MM.1S (cell line): Measurements from ENCODE around the gene PIEZO2.

Source experiments
- DNase-seq: peaks from one replicate; pipeline ENCODE4 v3.0.0-alpha.2; 2015
- H2AFZ ChIP-seq: fragments of 300-600 bp; sonication (generic); 2 replicates; pipeline ENCODE4 v1.6.0; 2016; ENCODE audit warnings: antibody characterized with exemption, low read length
- H3F3A ChIP-seq: fragments of 300-600 bp; sonication (generic); 2 replicates; pipeline ENCODE4 v1.6.1; 2016; ENCODE audit warnings: mild to moderate bottlenecking, antibody characterized with exemption, low read length, moderate library complexity, mixed read lengths; ENCODE audit not compliant: insufficient read depth
- H3K27ac ChIP-seq: fragments of 300-600 bp; sonication (generic); 2 replicates; pipeline ENCODE4 v1.5.1; 2016; ENCODE audit warnings: mild to moderate bottlenecking, low read length
- H3K27me3 ChIP-seq: fragments of 300-600 bp; sonication (generic); replicated peaks from 2 replicates; pipeline ENCODE4 v1.6.0; 2016; ENCODE audit warnings: low read length; ENCODE audit not compliant: insufficient read depth
- H3K36me3 ChIP-seq: fragments of 300-600 bp; sonication (generic); replicated peaks from 2 replicates; pipeline ENCODE4 v1.6.1; 2016; ENCODE audit warnings: mild to moderate bottlenecking, low read length, mixed read lengths; ENCODE audit not compliant: insufficient read depth
- H3K4me1 ChIP-seq: fragments of 300-600 bp; sonication (generic); 2 replicates; pipeline ENCODE4 v1.6.1; 2016; ENCODE audit warnings: low read length, mixed read lengths
- H3K4me2 ChIP-seq: fragments of 300-600 bp; sonication (generic); 2 replicates; pipeline ENCODE4 v1.6.0; 2016; ENCODE audit warnings: low read depth, low read length
- H3K4me3 ChIP-seq: fragments of 300-600 bp; sonication (generic); 2 replicates; pipeline ENCODE4 v1.5.1; 2016; ENCODE audit warnings: low read length, mixed read lengths
- H3K79me2 ChIP-seq: fragments of 300-600 bp; sonication (generic); 2 replicates; pipeline ENCODE4 v1.6.1; 2016; ENCODE audit warnings: mixed run types, low read length, mixed read lengths
- H3K9ac ChIP-seq: fragments of 300-600 bp; sonication (generic); 2 replicates; pipeline ENCODE4 v1.6.1; 2016; ENCODE audit warnings: low read length, mixed read lengths
- H3K9me2 ChIP-seq: fragments of 300-600 bp; sonication (generic); replicated peaks from 2 replicates; pipeline ENCODE4 v1.6.1; 2016; ENCODE audit warnings: mild to moderate bottlenecking, low read length, mixed read lengths; ENCODE audit not compliant: insufficient read depth
- H3K9me3 ChIP-seq: fragments of 300-600 bp; sonication (generic); replicated peaks from 2 replicates; pipeline ENCODE4 v1.6.1; 2016; ENCODE audit warnings: mild to moderate bottlenecking, low read length, mixed read lengths; ENCODE audit not compliant: insufficient read depth
- H4K20me1 ChIP-seq: fragments of 300-600 bp; sonication (generic); 2 replicates; pipeline ENCODE4 v1.6.1; 2016; ENCODE audit warnings: mild to moderate bottlenecking, low read length, moderate library complexity, mixed read lengths; ENCODE audit not compliant: insufficient read depth
- CTCF ChIP-seq: fragments of 300-600 bp; sonication (generic); IDR thresholded peaks from 2 replicates; pipeline ENCODE4 v1.5.1; 2016; ENCODE audit warnings: antibody characterized with exemption, low read length, mixed read lengths
- EZH2 ChIP-seq: fragments of 300-600 bp; sonication (generic); optimal IDR thresholded peaks from 2 replicates; pipeline ENCODE3; 2017; ENCODE audit warnings: low read depth, mild to moderate bottlenecking, antibody characterized with exemption, low read length, mixed read lengths
- EZH2phosphoT487 ChIP-seq: fragments of 300-600 bp; sonication (generic); IDR thresholded peaks from 2 replicates; pipeline ENCODE4 v1.6.1; 2018; ENCODE audit warnings: antibody characterized with exemption, low read length

The PIEZO2 gene

DNA sequence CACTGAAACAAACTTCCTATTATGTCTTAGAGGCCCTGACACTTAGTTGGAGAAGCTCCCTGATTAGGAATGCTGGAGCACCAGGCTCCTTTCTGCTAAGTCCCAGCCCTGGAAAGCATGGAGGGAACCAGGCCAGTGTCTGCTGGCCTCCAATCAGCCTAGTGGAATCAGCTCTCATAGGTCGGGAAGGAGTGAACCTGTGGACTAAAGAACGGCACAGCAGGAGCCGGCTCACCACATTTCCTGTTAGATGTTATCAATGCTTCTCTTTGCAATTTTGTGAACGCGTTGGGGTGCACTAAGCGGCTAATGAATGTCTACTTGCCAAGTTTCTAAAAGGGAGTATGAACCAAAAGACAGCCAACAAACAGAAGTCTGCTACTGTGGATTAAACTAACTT lies 326.9 kb downstream of the PIEZO2 start:
- Histone ChIP-seq H3K27ac (no peak overlapping the region), H3K36me3 (no peaks in the 10 kb centered on the region), H3K9ac (no peak overlapping the region), H3K9me2 (no peaks in the 10 kb centered on the region), H2AFZ (no peak overlapping the region), H3F3A (no peaks in the 10 kb centered on the region), H4K20me1 (no peaks in the 10 kb centered on the region), H3K9me3 (no peaks in the 10 kb centered on the region), H3K4me1 (no peaks in the 10 kb centered on the region), H3K4me2 (no peak overlapping the region), H3K27me3 (no peaks in the 10 kb centered on the region), H3K79me2 (no peaks in the 10 kb centered on the region), H3K4me3 (no peak overlapping the region)
- DNase-seq: no peak
- no peak for TF ChIP-seq EZH2phosphoT487
- TF ChIP-seq CTCF: no peak
- no peak for TF ChIP-seq EZH2

DNA sequence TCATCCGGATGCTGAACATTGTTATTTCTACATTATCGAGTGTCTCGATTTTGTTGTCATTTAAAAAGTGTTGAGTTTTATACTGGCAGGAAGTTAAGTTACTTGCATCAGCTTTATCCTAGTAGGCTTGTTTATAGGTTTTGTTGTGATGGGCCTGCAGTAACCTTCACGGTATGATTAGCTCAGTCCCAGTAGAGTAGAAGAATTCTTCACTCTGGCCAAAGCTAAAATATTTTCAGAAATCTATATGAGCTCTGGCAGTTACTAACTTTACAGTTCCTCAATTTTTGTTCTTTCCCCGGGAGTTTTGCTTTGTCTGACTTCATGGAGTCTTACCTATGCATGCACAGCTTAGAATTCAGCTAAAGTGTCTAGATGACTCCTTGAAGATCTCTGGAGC lies 328.7 kb downstream of the PIEZO2 start:
- Histone ChIP-seq H3K9ac (no peak overlapping the region), H3K4me2 (no peak overlapping the region), H3K27me3 (no peaks in the 10 kb centered on the region), H3K4me3 (no peak overlapping the region), H3K27ac (no peak overlapping the region), H3K79me2 (no peaks in the 10 kb centered on the region), H3K9me3 (no peaks in the 10 kb centered on the region), H3K4me1 (no peaks in the 10 kb centered on the region), H2AFZ (no peak overlapping the region), H3K9me2 (no peaks in the 10 kb centered on the region), H3F3A (no peaks in the 10 kb centered on the region), H4K20me1 (no peaks in the 10 kb centered on the region), H3K36me3 (no peaks in the 10 kb centered on the region)
- TF ChIP-seq EZH2phosphoT487 (no peak), CTCF (no peak), EZH2 (no peak)
- DNase-seq: no peak

GRCh38 chr18:10814336-10814735 lies 335.0 kb downstream of the PIEZO2 start:
- Histone ChIP-seq H3K9me2 (no peaks in the 10 kb centered on the region), H3K79me2 (no peaks in the 10 kb centered on the region), H3F3A (no peaks in the 10 kb centered on the region), H3K4me1 (no peaks in the 10 kb centered on the region), H4K20me1 (no peaks in the 10 kb centered on the region), H3K27ac (no peak overlapping the region), H3K4me3 (no peak overlapping the region), H3K9me3 (no peaks in the 10 kb centered on the region), H3K9ac (no peak overlapping the region), H3K27me3 (no peaks in the 10 kb centered on the region), H3K4me2 (no peak overlapping the region), H3K36me3 (no peaks in the 10 kb centered on the region), H2AFZ (no peak overlapping the region)
- DNase-seq: no peak
- TF ChIP-seq EZH2phosphoT487 (no peak), CTCF (no peak), EZH2 (no peak)
